D721Med (cell line): ENCODE measurements around the gene ST14.

Source experiments
- DNase-seq: peaks from one replicate; pipeline ENCODE4 v3.0.0; 2011; ENCODE audit warnings: low spot score; ENCODE audit not compliant: insufficient read length
- FAIRE-seq: peaks from 2 replicates; lab custom pipeline; 2011; peaks lifted over from hg19 to GRCh38; lab: Jason Lieb, UNC
- TF ChIP-seq, protein P1 (sequence below): IDR thresholded peaks from 2 replicates; pipeline ENCODE4 v1.5.1; 2012; ENCODE audit warnings: mild to moderate bottlenecking, control low read depth; ENCODE audit not compliant: insufficient read depth; ENCODE audit errors: missing control alignments

ST14 gene

DNA sequence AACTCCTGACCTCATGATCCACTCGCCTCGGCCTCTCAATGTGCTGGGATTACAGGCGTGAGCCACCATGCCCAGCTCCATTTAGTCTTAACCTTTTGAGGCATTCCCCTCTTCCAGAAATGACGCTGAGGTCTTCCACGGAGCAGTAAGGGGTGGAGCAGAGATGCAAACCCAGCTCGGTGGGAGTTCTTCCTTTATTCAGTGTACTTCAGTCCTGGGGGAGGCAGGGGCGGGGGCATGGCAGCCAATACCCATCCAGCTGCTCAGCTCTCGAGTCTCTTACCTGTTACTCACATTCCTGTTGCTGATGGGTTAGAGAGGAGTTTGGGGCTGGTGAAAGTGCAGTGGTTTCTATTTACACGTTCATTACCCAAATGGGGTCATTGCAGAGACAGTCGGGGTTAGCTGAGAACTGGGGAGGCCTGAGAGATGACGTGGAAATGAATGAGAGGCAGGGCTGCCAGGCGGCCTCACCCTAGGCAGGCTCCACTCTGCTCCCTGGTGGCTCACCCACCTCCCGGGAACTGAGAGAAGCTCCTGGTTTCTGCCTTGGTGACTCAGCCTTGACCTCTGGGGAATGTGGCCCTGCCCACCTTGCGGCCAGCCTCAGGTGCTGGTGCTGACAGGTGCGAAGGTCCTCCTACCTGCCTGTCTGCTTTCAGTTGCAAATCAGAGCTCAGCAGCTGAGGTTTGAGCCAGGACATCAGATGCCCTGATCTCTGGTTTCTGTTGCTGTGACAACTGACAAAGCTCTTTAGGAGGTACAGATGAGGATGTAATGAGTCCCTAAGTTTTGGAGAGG, 13.4 kb upstream of the ST14 start:
- no peak for FAIRE-seq
- TF ChIP-seq, protein P1, sequence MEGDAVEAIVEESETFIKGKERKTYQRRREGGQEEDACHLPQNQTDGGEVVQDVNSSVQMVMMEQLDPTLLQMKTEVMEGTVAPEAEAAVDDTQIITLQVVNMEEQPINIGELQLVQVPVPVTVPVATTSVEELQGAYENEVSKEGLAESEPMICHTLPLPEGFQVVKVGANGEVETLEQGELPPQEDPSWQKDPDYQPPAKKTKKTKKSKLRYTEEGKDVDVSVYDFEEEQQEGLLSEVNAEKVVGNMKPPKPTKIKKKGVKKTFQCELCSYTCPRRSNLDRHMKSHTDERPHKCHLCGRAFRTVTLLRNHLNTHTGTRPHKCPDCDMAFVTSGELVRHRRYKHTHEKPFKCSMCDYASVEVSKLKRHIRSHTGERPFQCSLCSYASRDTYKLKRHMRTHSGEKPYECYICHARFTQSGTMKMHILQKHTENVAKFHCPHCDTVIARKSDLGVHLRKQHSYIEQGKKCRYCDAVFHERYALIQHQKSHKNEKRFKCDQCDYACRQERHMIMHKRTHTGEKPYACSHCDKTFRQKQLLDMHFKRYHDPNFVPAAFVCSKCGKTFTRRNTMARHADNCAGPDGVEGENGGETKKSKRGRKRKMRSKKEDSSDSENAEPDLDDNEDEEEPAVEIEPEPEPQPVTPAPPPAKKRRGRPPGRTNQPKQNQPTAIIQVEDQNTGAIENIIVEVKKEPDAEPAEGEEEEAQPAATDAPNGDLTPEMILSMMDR, result no peak
- no peak for DNase-seq

DNA sequence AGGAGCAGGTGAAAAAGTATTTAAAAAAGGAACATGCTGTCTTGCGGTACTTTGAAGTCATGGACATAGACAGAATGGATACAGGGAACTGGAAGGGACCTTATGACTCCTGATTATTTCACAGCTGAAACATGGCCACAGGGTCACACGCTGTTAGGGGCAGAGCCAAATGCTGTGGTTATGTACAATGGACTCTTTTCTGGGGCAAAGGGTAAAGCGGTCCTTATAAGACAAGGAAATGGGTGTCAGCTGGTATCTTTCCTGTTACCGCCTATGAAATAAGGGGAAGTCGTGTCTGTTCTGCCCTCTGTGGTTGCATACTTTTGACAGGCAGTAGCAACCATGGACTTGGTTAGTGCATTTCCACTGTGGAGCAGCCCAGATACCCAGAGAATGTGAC, 12.8 kb upstream of the ST14 start:
- no peak for FAIRE-seq
- TF ChIP-seq, protein P1, result no peak
- no peak for DNase-seq

DNA sequence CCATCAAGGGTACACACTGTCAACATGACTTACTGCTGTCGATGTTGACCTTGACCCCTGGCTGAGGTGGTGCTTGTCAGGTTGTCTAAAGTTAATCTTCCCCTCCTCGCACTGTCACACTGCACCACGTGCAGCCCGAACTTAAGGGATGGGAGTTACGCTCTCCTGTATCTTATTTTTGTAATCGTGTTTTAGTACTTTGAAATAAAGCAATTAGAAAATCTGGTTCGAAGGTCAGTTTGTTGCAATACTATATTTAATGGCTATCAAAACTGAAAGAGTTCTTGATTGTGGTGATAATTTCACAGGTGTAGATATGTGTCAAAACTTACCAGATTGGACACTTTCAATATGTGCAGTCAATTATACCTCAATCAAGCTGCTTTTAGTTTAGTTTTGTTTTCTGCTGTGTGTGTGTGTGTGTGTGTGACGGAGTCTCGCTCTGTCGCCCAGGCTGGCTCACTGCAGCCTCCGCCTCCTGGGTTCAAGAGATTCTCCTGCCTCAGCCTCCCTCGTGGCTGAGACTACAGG, 10.7 kb upstream of the ST14 start:
- no peak for FAIRE-seq
- no peak for DNase-seq
- TF ChIP-seq, protein P1, result no peak

DNA sequence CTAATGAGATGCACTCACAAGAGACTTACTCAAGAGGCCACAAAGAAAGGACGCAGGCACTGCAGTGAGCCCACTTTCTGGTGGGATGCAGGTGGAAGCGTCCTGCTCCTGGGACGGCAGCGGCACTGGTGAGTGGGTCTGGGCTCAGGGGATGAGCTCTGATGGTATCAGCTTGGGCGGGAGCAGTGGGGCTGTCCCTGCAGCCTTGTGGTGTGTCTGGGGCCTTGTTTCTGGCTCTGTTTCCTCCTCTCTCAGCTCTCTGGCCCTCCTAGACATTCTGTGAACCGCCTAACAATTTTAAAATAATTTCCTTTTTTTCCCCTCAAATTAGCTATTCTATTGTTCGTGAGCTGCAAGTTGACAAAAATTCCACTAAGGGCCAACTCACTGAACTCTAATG, 8.8 kb upstream of the ST14 start:
- TF ChIP-seq, protein P1, result no peak
- FAIRE-seq (no peak), DNase-seq (no peak)

DNA sequence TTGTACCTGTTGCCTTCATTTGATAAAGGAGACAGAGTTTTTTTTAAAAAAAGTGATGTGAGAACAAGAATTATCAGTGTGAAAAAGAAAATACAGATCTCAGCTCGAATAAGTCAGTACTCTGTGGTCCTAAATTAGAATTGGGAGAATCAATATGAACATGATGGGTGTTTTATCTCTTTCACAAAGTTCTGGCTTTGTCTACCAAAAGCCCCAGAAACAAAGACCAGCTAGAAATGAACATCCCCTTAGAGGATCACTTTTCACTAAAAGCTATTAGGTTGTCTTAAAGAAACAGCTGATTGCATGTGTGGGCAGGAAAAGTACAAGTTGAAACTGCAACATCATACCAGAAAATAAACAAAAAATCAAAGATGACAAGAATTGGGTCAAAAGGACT, 8.4 kb upstream of the ST14 start:
- FAIRE-seq (no peak), DNase-seq (no peak)
- TF ChIP-seq, protein P1, result no peak

DNA sequence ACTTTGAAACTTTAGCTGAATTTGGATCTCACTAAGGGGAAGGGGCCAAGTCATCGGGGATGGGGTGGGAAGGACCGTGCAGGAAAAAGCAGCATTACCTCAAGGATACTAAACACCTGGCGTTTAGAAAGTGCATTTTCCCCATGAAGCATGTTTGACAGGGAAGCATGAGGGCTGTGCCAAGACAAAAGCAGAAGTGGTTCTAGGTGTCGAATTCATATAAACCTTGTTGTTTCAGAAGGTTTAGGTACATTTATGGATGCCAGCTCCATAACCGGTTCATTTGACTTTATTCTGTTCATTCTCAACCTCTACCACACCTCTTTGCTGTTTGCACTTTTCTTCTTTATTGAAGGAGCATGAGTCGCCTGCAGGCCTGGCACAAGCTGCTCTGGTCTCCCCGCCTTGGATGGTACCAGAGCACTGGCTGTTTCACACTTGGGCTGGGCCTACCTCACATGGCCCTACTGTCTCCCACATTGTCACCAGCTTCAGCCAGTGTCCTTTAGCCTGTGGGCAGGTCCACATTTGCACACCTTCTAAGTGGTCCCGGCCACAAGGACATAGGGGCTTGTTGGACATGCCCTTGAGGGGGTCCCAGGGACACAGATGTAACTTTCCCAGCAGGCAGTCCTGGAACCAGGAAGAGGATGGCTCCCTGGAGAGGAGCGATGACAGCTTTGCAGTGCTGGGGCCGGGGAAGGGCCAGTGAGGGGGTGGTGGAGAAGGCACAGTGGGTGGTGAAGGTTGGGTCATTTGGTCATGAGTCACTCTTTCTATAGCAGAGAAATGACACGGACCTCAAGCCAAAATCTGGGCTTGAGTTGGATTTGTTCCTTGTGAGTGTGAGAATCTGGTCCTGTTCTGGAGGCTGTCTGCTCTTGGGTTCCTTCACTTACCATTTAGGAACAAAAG, 3.2 kb upstream of the ST14 start:
- TF ChIP-seq, protein P1, result no peak
- FAIRE-seq (no peak), DNase-seq (no peak)
